Activated CD8-positive, alpha-beta T cell treated with anti-CD3 and anti-CD28 coated beads for 36 hours (primary cell): ENCODE results near the gene RIC3. TPM values are rescaled to one million over a fixed set of nuclear protein-coding genes. Genes with fewer than 3 reads are reported as not detected.

Experiments used
- ATAC-seq: fragments of 200-7000 bp; cut with Tn5 transposase; one replicate; pipeline ENCODE4 v1.10.0; 2021; ENCODE audit warnings: mild to moderate bottlenecking, moderate library complexity
- CTCF ChIA-PET: fragments of 350-600 bp; sonication (Branson Sonifier 250); formaldehyde crosslinking; loops from one replicate; lab custom pipeline; 2021; ENCODE audit warnings: antibody characterized with exemption; lab: Charles Lee
- POLR2A ChIA-PET: fragments of 350-600 bp; sonication (Branson Sonifier 250); formaldehyde crosslinking; loops from one replicate; lab custom pipeline; 2021; ENCODE audit warnings: antibody characterized with exemption; lab: Charles Lee
- DNase-seq: peaks from one replicate; pipeline ENCODE4 v3.0.0-alpha.2; 2020
- H3K27ac Mint-ChIP-seq: one replicate; pipeline ENCODE4 v1.8.0; 2021; ENCODE audit warnings: mild to moderate bottlenecking, mixed read lengths
- H3K27me3 Mint-ChIP-seq: one replicate; pipeline ENCODE4 v1.8.0; 2021; ENCODE audit warnings: mixed read lengths
- H3K36me3 Mint-ChIP-seq: one replicate; pipeline ENCODE4 v1.8.0; 2021; ENCODE audit warnings: low read depth, mixed read lengths
- H3K4me1 Mint-ChIP-seq: one replicate; pipeline ENCODE4 v1.8.0; 2021; ENCODE audit warnings: low read depth, mixed read lengths
- H3K4me3 Mint-ChIP-seq: one replicate; pipeline ENCODE4 v1.8.0; 2021; ENCODE audit warnings: mild to moderate bottlenecking, moderate library complexity, mixed read lengths
- H3K9me3 Mint-ChIP-seq: one replicate; pipeline ENCODE4 v1.8.0; 2021; ENCODE audit warnings: mixed read lengths
- CTCF ChIP-seq: fragments of 200-600 bp; IDR thresholded peaks from one replicate; pipeline ENCODE4 v1.8.0; 2022; ENCODE audit warnings: antibody characterized with exemption, mild to moderate bottlenecking
- intact Hi-C: fragments of 100-400 bp; cut with micrococcal nuclease; formaldehyde crosslinking; loops from one replicate; pipeline ENCODE4 v1.10.0; 2022
- total RNA-seq, 2 experiments: library from RNA; stranded (reverse); gene quantifications; one replicate each; pipeline ENCODE4 v1.2.3, GENCODE V29; 2021

RIC3 gene
- total RNA-seq, 2 experiments from 2014 or later: 7.6 to 7.7 TPM

DNA sequence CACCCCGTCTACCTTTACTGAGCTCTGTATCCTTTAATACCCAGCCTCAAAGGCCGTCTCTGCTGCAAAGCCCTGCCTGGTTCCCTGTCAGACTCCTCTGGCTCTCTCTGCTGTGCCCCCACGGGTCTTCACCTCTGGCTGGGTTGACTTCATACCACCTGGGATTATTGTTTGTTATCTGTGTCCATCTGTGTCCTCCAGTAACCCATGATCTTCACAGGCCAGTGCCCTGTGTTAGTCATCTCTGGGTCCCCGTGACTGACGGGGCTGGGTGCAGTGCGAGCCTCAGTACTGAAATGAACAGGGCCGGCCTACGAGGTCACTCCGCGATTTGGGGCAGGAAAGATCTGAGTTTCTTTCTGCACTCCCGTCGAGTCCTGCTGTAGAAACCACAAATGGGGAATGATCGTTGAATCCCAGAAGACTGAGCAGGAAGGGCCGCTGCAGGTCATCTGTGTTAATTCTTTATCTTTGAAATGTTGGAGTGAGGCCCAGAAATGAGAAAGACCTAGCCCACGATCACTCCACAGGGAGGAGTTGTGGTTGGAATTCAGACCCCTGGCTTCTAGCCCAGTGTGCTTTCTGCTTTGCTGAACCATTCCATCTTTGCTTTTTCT, 100.1 kb downstream of the RIC3 start:
- no peaks in the 10 kb centered on the region for H3K4me1 Mint-ChIP-seq
- ChIA-PET CTCF (interaction anchor here (0.8 to 1.6 kb wide), 4 partner anchors 35 to 176 kb away, joined by 3 to 6 read pairs (median 4); no protein-coding TSS in a partner anchor), POLR2A (interaction anchor here (0.6 to 1.0 kb wide), 2 partner anchors 22 to 31 kb away, joined by 3 read pairs; no protein-coding TSS in a partner anchor)
- H3K27ac Mint-ChIP-seq: no peak overlapping the region
- intact Hi-C loops: no loop called here
- no peak overlapping the region for H3K4me3 Mint-ChIP-seq
- DNase-seq (no peak), ATAC-seq (no peak)
- no peaks in the 10 kb centered on the region for H3K36me3 Mint-ChIP-seq
- TF ChIP-seq CTCF: no peak
- peaks cover 8% of the 10 kb centered on the region for H3K27me3 Mint-ChIP-seq
- no peaks in the 10 kb centered on the region for H3K9me3 Mint-ChIP-seq

- POLR2A ChIA-PET: interaction anchor here (1.0 to 1.5 kb wide), 2 partner anchors 9 to 32 kb away, joined by 3 read pairs; no protein-coding TSS in a partner anchor
- CTCF ChIA-PET: interaction anchor here (1.5 to 1.6 kb wide), 2 partner anchors 35 to 62 kb away, joined by 4 to 6 read pairs; no protein-coding TSS in a partner anchor
- DNase-seq (no peak), ATAC-seq (no peak)
- Mint-ChIP-seq H3K4me1 (no peaks in the 10 kb centered on the region), H3K9me3 (no peaks in the 10 kb centered on the region), H3K27me3 (peaks cover 8% of the 10 kb centered on the region), H3K4me3 (no peak overlapping the region), H3K36me3 (no peaks in the 10 kb centered on the region), H3K27ac (no peak overlapping the region)
- TF ChIP-seq CTCF: no peak
- intact Hi-C loops: no loop called here
These were observed 100.8 kb downstream of the RIC3 start for GRCh38 chr11:8067929-8068575.

DNA sequence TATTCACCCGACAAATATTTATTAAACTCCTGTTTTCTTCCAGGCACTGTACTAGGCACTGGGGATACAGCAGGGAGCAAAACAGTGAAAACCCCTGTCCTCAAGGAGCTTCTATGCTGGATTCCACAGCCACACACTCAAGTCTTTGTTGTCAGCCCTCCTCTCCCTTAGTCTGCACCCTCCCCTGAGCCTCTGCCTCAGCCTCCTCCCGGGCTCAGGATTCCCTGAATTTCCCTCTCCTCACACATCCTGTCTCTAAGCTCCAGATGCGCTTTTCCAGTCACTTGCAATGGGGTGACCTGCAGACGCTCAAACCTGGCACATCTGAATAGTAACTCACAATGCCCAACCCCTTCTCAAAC, 101.3 kb downstream of the RIC3 start:
- H3K9me3 Mint-ChIP-seq: no peaks in the 10 kb centered on the region
- no peaks in the 10 kb centered on the region for H3K36me3 Mint-ChIP-seq
- ChIA-PET CTCF (interaction anchor here (1.6 kb wide), 1 partner anchor 35 kb away, joined by 6 read pairs; no protein-coding TSS in a partner anchor), POLR2A (interaction anchor here (1.5 kb wide), 1 partner anchor 9 kb away, joined by 3 read pairs; no protein-coding TSS in a partner anchor)
- intact Hi-C loops: no loop called here
- H3K4me1 Mint-ChIP-seq: no peaks in the 10 kb centered on the region
- DNase-seq: no peak
- H3K27me3 Mint-ChIP-seq: peaks cover 8% of the 10 kb centered on the region
- ATAC-seq: no peak
- no peak overlapping the region for H3K27ac Mint-ChIP-seq
- TF ChIP-seq CTCF: no peak
- no peak overlapping the region for H3K4me3 Mint-ChIP-seq

DNA sequence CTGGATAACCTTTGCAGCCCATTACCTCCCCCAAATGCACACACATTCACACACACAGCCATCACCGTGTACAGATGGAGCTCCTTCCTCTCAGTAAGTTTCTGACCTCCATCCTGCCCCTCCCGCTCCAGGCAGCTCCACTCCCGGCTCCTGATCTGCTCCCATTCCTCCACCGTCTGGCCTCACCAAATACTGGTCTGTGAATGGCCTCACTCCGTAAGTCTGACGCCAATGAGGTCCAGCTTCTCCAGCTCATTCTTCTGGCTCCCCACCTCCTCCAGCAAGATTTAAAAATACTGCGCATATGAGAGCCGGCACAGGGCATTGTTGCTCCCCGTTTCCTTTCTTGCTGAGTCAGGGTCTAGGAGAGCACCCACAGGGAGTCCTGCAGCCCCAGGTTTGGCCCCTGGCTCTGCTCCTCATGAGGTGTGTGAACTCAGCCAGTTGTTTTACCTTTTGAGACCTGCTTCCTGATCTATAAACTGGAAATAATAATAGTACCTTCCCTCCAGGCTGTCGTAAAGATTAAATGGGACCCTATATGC, 101.8 kb downstream of the RIC3 start:
- TF ChIP-seq CTCF: no peak
- Mint-ChIP-seq H3K27me3 (peaks cover 8% of the 10 kb centered on the region), H3K9me3 (no peaks in the 10 kb centered on the region), H3K4me1 (no peaks in the 10 kb centered on the region), H3K27ac (no peak overlapping the region), H3K36me3 (no peaks in the 10 kb centered on the region), H3K4me3 (no peak overlapping the region)
- ATAC-seq: no peak
- DNase-seq: no peak
- intact Hi-C loops: no loop called here
- CTCF ChIA-PET: interaction anchor here (0.7 to 1.6 kb wide), 3 partner anchors 12 to 61 kb away, joined by 3 to 6 read pairs (median 3); no protein-coding TSS in a partner anchor
- POLR2A ChIA-PET: interaction anchor here (1.5 kb wide), 1 partner anchor 10 kb away, joined by 3 read pairs; no protein-coding TSS in a partner anchor
